Prostate gland (tissue), 2 donors: ENCODE results near the gene SPINK2. TPM values are rescaled to one million over a fixed set of nuclear protein-coding genes. Genes with fewer than 3 reads are reported as not detected.

ENCODE experiments used
- DNase-seq: peaks from one replicate; pipeline ENCODE4 v3.0.0-alpha.2; 2019; ENCODE audit warnings: low spot score
- H3K27ac ChIP-seq, 2 donors: fragments of 200-600 bp; sonication (generic); 2 replicates each; pipeline ENCODE4 v1.5.1; 2017 to 2019
- H3K27me3 ChIP-seq: fragments of 200-600 bp; sonication (generic); replicated peaks from 2 replicates; pipeline ENCODE4 v1.5.1; 2019; ENCODE audit not compliant: insufficient read depth
- H3K36me3 ChIP-seq, 2 donors: fragments of 200-600 bp; sonication (generic); 1 replicate in 1 of 2; 2 replicates in 1 of 2; pipeline versions ENCODE4 v1.5.1 to v1.8.1; 2017 to 2019
- H3K4me1 ChIP-seq: fragments of 200-600 bp; sonication (generic); replicated peaks from 2 replicates; pipeline ENCODE4 v1.5.1; 2019
- H3K4me3 ChIP-seq, 2 donors: fragments of 200-600 bp; sonication (generic); 2 replicates each; pipeline ENCODE4 v1.5.1; 2017 to 2019
- H3K9me3 ChIP-seq: fragments of 200-600 bp; sonication (generic); 2 replicates; pipeline ENCODE4 v1.5.1; 2017
- CTCF ChIP-seq, 4 experiments: fragments of 200-600 bp in 2 of 4; fragments of 450-650 bp in 2 of 4; sonication (generic) in 2 of 4; IDR thresholded peaks; 1 replicate in 3 of 4; 2 replicates in 1 of 4; pipeline ENCODE4 v1.5.1; 2016 to 2019; ENCODE audit warnings: antibody characterized with exemption in 4 of 4, mild to moderate bottlenecking in 2 of 4, moderate library complexity in 2 of 4
- POLR2A ChIP-seq: fragments of 450-650 bp; IDR thresholded peaks from one replicate; pipeline ENCODE4 v1.6.1; 2016; ENCODE audit warnings: antibody characterized with exemption, mild to moderate bottlenecking
- POLR2AphosphoS5 ChIP-seq: sonication (generic); formaldehyde crosslinking; IDR thresholded peaks from one replicate; pipeline ENCODE4 v1.6.1; 2017; ENCODE audit warnings: antibody characterized with exemption
- WGBS: methylation state at CpG from one replicate; pipeline ENCODE4 v1.1.5; 2018; 5-methylcytosine and 5-hydroxymethylcytosine counted together
- intact Hi-C: fragments of 100-400 bp; cut with DNase I; formaldehyde crosslinking; loops from one replicate; pipeline ENCODE4 v1.14.2; 2022
- total RNA-seq, 2 donors: library from RNA; depleted of rRNA; stranded (reverse); fragments of >200 nt; gene quantifications; one replicate each; pipeline ENCODE4 v1.1.0, GENCODE V29; 2016

SPINK2 gene
- total RNA-seq, 2 donors from 2014 or later, result 53.4 TPM; not detected in 1

DNA sequence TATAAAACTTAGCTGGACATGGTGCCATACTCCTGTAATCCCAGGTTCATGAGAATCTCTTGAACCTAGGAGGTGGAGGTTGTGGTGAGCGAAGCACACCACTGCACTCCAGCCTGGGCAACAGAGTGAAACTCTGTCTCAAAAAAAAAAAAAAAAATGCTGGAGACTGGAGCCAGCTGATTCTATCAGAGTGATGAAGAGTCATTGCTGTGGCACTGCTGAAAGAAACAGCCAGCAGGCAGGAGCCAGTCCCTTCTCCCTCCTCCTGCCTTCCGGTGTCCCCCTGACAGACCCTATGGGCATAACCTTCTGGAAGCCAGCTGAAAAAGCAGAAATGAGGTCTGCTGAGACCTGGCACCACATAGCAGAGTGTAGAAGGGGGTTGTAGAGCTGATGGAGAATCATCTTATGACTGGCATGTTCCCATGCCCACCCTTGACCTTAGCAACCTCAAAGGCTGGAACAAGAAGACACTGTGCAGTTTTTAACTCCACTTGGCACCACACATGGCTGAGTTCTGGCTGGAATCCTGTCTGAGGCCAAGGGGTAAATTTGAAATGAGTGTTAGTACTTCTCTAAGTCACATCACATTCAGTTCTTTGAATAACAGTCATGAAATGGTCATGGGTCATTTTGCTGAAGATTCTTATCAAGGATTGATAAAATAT is 2.6 kb upstream of the SPINK2 start:
- Histone ChIP-seq H3K4me1 (no peaks in the 10 kb centered on the region), H3K9me3 (no peaks in the 10 kb centered on the region), H3K27me3 (no peaks in the 10 kb centered on the region), H3K27ac (no peak overlapping the region), H3K4me3 (no peak overlapping the region), H3K36me3 (no peaks in the 10 kb centered on the region)
- DNase-seq, result no peak
- intact Hi-C loops, result no loop called here
- no peak for TF ChIP-seq POLR2AphosphoS5
- whole genome bisulfite sequencing, result 85% methylated on average over 2 of the region's 2 CpGs

DNA sequence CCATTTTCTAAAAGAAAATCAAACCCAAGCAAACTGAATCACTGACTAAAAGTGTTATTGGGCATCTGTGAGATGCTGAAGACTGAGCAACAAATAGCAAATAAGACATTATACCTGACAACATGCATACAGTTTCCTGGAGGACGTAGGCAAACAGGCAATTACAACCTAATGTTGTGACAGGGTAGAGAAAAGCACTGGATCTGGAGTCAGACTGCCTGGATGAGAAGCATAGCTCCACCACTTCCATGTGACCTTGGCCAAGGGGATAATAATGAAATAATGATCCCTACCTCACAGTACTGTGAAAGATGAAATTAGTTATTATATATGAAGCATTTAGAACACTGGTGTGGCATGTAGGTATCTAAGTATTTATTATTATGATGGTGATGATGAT is 2.7 kb downstream of the SPINK2 start:
- no peaks in the 10 kb centered on the region for H3K27me3 ChIP-seq
- TF ChIP-seq POLR2A, result no peak
- no peak for TF ChIP-seq CTCF (IDR thresholded peaks at IDR 0.05)
- TF ChIP-seq POLR2AphosphoS5, result no peak
- H3K4me3 ChIP-seq, result no peak overlapping the region
- DNase-seq, result no peak
- intact Hi-C loops, result no loop called here
- H3K27ac ChIP-seq, result no peak overlapping the region
- H3K36me3 ChIP-seq, result no peaks in the 10 kb centered on the region
- H3K9me3 ChIP-seq, result no peaks in the 10 kb centered on the region
- no peaks in the 10 kb centered on the region for H3K4me1 ChIP-seq
- WGBS, result 86% methylated on average over 1 of the region's 1 CpG

GRCh38 chr4:56817840-56818491 is 3.5 kb downstream of the SPINK2 start:
- Histone ChIP-seq H3K27me3 (no peaks in the 10 kb centered on the region), H3K4me3 (no peak overlapping the region), H3K27ac (no peak overlapping the region), H3K4me1 (no peaks in the 10 kb centered on the region), H3K36me3 (no peaks in the 10 kb centered on the region), H3K9me3 (no peaks in the 10 kb centered on the region)
- TF ChIP-seq POLR2A (no peak), POLR2AphosphoS5 (no peak), CTCF (IDR thresholded peaks at IDR 0.05) (no peak)
- WGBS, result 62% methylated on average over 5 of the region's 5 CpGs
- no peak for DNase-seq
- intact Hi-C loops, result no loop called here

DNA sequence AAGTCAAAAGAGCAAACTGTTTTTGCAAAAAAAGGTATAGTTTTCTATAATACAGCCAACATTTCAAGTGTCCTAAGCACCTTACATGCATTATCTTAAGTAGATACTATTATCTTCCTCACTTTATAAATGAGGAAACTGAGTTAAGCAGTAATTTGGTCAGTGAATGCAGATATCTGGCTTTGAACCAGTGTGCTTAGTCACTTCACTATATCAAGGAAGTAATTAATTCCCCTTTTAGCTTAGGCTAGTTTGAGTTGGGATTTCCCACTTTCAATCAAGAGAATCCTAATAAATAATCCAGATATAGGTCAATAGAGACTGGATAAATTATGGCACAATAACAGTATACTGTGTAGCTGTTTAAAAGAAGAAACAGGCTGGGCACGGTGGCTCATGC is 14.8 kb downstream of the SPINK2 start:
- H3K36me3 ChIP-seq, result no peaks in the 10 kb centered on the region
- no peak for TF ChIP-seq POLR2AphosphoS5
- no peak for TF ChIP-seq POLR2A
- TF ChIP-seq CTCF (IDR thresholded peaks at IDR 0.05), result no peak
- WGBS, result 80% methylated on average over 1 of the region's 1 CpG
- no peak for DNase-seq
- H3K27me3 ChIP-seq, result no peaks in the 10 kb centered on the region
- no peak overlapping the region for H3K27ac ChIP-seq
- H3K9me3 ChIP-seq, result no peaks in the 10 kb centered on the region
- intact Hi-C loops, result no loop called here
- H3K4me3 ChIP-seq, result no peak overlapping the region
- H3K4me1 ChIP-seq, result no peaks in the 10 kb centered on the region

DNA sequence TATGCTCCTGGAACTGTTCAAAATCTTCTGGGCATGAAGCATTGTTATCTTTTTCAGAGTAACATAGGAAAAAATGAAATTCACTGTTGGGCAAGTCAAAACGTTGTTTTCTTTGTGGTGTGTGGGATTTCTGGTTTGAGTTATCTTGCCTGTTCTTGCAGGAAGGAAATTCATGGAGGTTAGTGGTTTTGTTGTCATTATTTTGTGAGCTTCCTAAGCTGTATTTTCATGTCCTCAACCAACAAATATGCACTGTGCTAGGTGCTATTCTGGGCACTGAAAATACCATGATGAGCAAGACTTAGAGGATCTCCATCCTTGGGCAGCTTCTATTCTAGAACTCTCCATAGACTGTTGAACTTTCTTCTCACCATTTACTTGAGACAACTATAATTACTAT is 16.9 kb downstream of the SPINK2 start:
- no peak overlapping the region for H3K4me3 ChIP-seq
- WGBS, result 32% methylated on average over 1 of the region's 1 CpG
- H3K36me3 ChIP-seq, result no peaks in the 10 kb centered on the region
- no peak for DNase-seq
- H3K27me3 ChIP-seq, result no peaks in the 10 kb centered on the region
- intact Hi-C loops, result loop anchor here (5.0 kb wide), 1 partner anchor 147 kb away; no protein-coding TSS in a partner anchor
- no peak overlapping the region for H3K27ac ChIP-seq
- H3K9me3 ChIP-seq, result no peaks in the 10 kb centered on the region
- TF ChIP-seq POLR2A (no peak), POLR2AphosphoS5 (no peak), CTCF (IDR thresholded peaks at IDR 0.05) (no peak)
- no peaks in the 10 kb centered on the region for H3K4me1 ChIP-seq
